Measurements from ENCODE around the gene CYP1A2.
"Not testable (repeated sequence)": the region's sequence is repeated elsewhere in the genome, so short reads cannot be mapped to it uniquely, and the experiment has no call there.

Gene CYP1A2

GRCh38 chr15:74735305-74735704 is 13.3 kb upstream of the CYP1A2 start:
- in situ Hi-C loops (cut with HindIII; ENCODE audit: low sequenced_read_pairs) = no loop called here

GRCh38 chr15:74738239-74738638 is 10.4 kb upstream of the CYP1A2 start:
- in situ Hi-C loops (cut with HindIII; ENCODE audit: low sequenced_read_pairs) = not testable (repeated sequence)

GRCh38 chr15:74742422-74742821 is 6.2 kb upstream of the CYP1A2 start:
- in situ Hi-C loops (cut with HindIII; ENCODE audit: low sequenced_read_pairs) = no loop called here

- in situ Hi-C loops (cut with HindIII; ENCODE audit: low sequenced_read_pairs) = no loop called here
These were observed 2.3 kb upstream of the CYP1A2 start for GRCh38 chr15:74746389-74746788.

- in situ Hi-C loops (cut with HindIII; ENCODE audit: low sequenced_read_pairs) = loop anchor here (10.0 kb wide), 1 partner anchor 65 kb away; the partner anchor contains the start of gene LMAN1L
These were observed 1.2 kb downstream of the CYP1A2 start for GRCh38 chr15:74749832-74750231.

- in situ Hi-C loops (cut with HindIII; ENCODE audit: low sequenced_read_pairs) = loop anchor here (10.0 kb wide), 1 partner anchor 64 kb away; the partner anchor contains the start of gene LMAN1L
These were observed 2.1 kb downstream of the CYP1A2 start for GRCh38 chr15:74750751-74751150.

- in situ Hi-C loops (cut with HindIII; ENCODE audit: low sequenced_read_pairs) = loop anchor here (10.0 kb wide), 1 partner anchor 63 kb away; the partner anchor contains the start of gene LMAN1L
These were observed 3.4 kb downstream of the CYP1A2 start for GRCh38 chr15:74752011-74752410.

- in situ Hi-C loops (cut with HindIII; ENCODE audit: low sequenced_read_pairs) = loop anchor here (10.0 kb wide), 1 partner anchor 62 kb away; the partner anchor contains the start of gene LMAN1L
These were observed 3.9 kb downstream of the CYP1A2 start for GRCh38 chr15:74752531-74752930.

GRCh38 chr15:74754593-74755215 is 6.1 kb downstream of the CYP1A2 start:
- in situ Hi-C loops (cut with HindIII; ENCODE audit: low sequenced_read_pairs) = loop anchor here (10.0 kb wide), 1 partner anchor 60 kb away; the partner anchor contains the start of gene LMAN1L

- in situ Hi-C loops (cut with HindIII; ENCODE audit: low sequenced_read_pairs) = loop anchor here (10.0 kb wide), 1 partner anchor 56 kb away; the partner anchor contains the start of gene LMAN1L
These were observed 10.1 kb downstream of the CYP1A2 start for GRCh38 chr15:74758736-74759135.

- in situ Hi-C loops (cut with HindIII; ENCODE audit: low sequenced_read_pairs) = no loop called here
These were observed 14.1 kb downstream of the CYP1A2 start for GRCh38 chr15:74762791-74763150.

GRCh38 chr15:74763416-74763815 is 14.8 kb downstream of the CYP1A2 start:
- in situ Hi-C loops (cut with HindIII; ENCODE audit: low sequenced_read_pairs) = no loop called here

GRCh38 chr15:74767167-74768098 is 18.8 kb downstream of the CYP1A2 start:
- in situ Hi-C loops (cut with HindIII; ENCODE audit: low sequenced_read_pairs) = no loop called here

- in situ Hi-C loops (cut with HindIII; ENCODE audit: low sequenced_read_pairs) = no loop called here
These were observed 19.6 kb downstream of the CYP1A2 start for GRCh38 chr15:74768099-74768770.

- in situ Hi-C loops (cut with HindIII; ENCODE audit: low sequenced_read_pairs) = no loop called here
These were observed 20.2 kb downstream of the CYP1A2 start for GRCh38 chr15:74768771-74769342.

GRCh38 chr15:74769463-74770025 is 20.9 kb downstream of the CYP1A2 start:
- in situ Hi-C loops (cut with HindIII; ENCODE audit: low sequenced_read_pairs) = loop anchor here (5.0 to 10.0 kb wide), 2 partner anchors 137 to 395 kb away; no protein-coding TSS in a partner anchor

- in situ Hi-C loops (cut with HindIII; ENCODE audit: low sequenced_read_pairs) = loop anchor here (5.0 to 10.0 kb wide), 2 partner anchors 138 to 396 kb away; no protein-coding TSS in a partner anchor
These were observed 21.7 kb downstream of the CYP1A2 start for GRCh38 chr15:74770211-74770903.

- in situ Hi-C loops (cut with HindIII; ENCODE audit: low sequenced_read_pairs) = loop anchor here (5.0 to 10.0 kb wide), 2 partner anchors 141 to 399 kb away; no protein-coding TSS in a partner anchor
These were observed 24.7 kb downstream of the CYP1A2 start for GRCh38 chr15:74773329-74773728.

- in situ Hi-C loops (cut with HindIII; ENCODE audit: low sequenced_read_pairs) = loop anchor here (5.0 to 10.0 kb wide), 2 partner anchors 141 to 399 kb away; no protein-coding TSS in a partner anchor
These were observed 25.1 kb downstream of the CYP1A2 start for GRCh38 chr15:74773731-74774252.
